GM12872 (cell line): Measurements from ENCODE around the gene AMD1.

Experiments used
- TF ChIP-seq, protein P1 (sequence below): IDR thresholded peaks from 3 replicates; pipeline ENCODE4 v1.5.1; 2011; ENCODE audit warnings: low read depth, mild to moderate bottlenecking, low read length, moderate library complexity; ENCODE audit not compliant: insufficient read depth

Gene AMD1

GRCh38 chr6:110852773-110853172, 21.8 kb upstream of the AMD1 start:
- TF ChIP-seq, protein P1, sequence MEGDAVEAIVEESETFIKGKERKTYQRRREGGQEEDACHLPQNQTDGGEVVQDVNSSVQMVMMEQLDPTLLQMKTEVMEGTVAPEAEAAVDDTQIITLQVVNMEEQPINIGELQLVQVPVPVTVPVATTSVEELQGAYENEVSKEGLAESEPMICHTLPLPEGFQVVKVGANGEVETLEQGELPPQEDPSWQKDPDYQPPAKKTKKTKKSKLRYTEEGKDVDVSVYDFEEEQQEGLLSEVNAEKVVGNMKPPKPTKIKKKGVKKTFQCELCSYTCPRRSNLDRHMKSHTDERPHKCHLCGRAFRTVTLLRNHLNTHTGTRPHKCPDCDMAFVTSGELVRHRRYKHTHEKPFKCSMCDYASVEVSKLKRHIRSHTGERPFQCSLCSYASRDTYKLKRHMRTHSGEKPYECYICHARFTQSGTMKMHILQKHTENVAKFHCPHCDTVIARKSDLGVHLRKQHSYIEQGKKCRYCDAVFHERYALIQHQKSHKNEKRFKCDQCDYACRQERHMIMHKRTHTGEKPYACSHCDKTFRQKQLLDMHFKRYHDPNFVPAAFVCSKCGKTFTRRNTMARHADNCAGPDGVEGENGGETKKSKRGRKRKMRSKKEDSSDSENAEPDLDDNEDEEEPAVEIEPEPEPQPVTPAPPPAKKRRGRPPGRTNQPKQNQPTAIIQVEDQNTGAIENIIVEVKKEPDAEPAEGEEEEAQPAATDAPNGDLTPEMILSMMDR: no peak

GRCh38 chr6:110853754-110854477, 20.7 kb upstream of the AMD1 start:
- TF ChIP-seq, protein P1: no peak

DNA sequence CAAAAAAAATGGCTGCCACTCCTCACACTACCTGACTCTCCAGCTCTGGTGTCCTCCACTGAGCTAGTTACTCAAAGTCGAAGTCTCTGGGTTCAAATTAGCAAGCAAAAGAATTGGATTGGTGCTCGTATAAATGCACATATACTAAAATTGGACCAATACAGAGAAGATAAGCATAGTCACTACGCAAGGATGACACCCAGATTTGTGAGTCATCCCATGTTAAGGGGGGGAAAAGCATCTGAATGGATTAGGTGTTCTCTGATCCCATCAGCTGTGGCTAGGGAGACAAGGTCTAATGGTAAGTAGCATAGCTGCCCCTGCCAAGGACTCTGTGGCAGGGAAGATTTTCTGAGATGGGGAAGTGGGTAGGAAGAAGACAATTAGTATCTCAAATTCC, 18.3 kb upstream of the AMD1 start:
- TF ChIP-seq, protein P1: no peak

- TF ChIP-seq, protein P1: no peak
Measured at GRCh38 chr6:110858016-110858415, 16.6 kb upstream of the AMD1 start.

GRCh38 chr6:110858562-110859214, 15.9 kb upstream of the AMD1 start:
- TF ChIP-seq, protein P1: no peak

DNA sequence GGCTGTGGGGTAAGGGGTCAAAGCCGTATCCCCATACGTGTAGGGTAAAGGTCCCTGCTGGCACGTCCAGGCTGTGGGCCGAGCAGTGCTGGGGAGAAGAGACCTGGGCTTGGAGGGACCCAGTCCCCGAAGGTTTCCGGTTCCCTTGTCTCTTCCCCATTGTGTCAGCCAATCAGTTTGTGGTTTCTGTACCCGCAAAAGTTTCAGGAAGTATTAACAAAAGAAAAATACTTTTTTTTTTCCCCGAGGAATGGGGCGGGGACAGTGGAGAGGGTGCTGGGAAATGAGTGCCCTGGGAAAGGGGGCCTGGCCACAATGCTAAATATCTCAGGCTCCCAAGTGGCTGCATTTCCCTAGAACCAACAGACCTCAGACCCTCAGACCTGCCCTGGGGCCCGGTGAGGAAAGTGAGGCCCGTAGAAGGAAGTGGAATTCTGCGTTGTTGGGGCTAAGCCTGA, 15.2 kb upstream of the AMD1 start:
- TF ChIP-seq, protein P1: no peak

DNA sequence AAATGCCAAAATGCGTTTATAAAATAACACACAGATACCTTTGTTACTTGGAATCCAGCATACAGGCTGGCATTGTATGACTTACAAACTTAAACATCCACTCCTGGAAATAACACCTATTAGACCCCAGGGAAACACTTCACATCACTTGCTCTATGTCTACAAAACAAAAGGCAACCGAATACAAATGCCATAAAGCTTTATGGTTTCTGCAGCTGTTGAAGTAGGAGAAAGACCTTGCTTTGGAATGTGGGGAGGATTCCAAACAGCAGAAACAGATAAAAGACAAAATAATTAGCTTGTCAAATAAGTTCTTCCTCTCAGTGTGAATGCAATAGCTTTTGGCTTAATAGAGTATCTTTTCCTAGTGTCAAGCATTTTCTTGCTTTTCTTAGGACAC, 9.8 kb upstream of the AMD1 start:
- TF ChIP-seq, protein P1: no peak
